HepG2 (cell line): ENCODE results near the gene MEGF6. TPM values are rescaled to one million over a fixed set of nuclear protein-coding genes. Genes with fewer than 3 reads are reported as not detected.

Experiments
- ARID3A ChIP-seq: IDR thresholded peaks from 2 replicates; pipeline ENCODE4 v1.6.1; 2012; ENCODE audit warnings: low read depth, low read length, improper control_type of control experiment
- CTCF ChIP-seq: sonication (generic); formaldehyde crosslinking; IDR thresholded peaks from 2 replicates; pipeline ENCODE4 v1.5.0; 2020; ENCODE audit warnings: mild to moderate bottlenecking, missing genetic modification reagents, moderate library complexity
- MAX ChIP-seq: IDR thresholded peaks from 2 replicates; pipeline ENCODE4 v1.6.1; 2012; ENCODE audit warnings: inconsistent platforms
- MEF2D ChIP-seq: sonication (generic); formaldehyde crosslinking; IDR thresholded peaks from 2 replicates; pipeline ENCODE4 v1.5.1; 2020; ENCODE audit warnings: mild to moderate bottlenecking, missing genetic modification reagents
- NFKB2 ChIP-seq: sonication (generic); formaldehyde crosslinking; IDR thresholded peaks from 2 replicates; pipeline ENCODE4 v1.4.0; 2020; ENCODE audit warnings: missing genetic modification reagents, borderline replicate concordance
- NKX3-1 ChIP-seq: sonication (generic); formaldehyde crosslinking; IDR thresholded peaks from 2 replicates; pipeline ENCODE4 v1.5.0; 2020; ENCODE audit warnings: missing genetic modification reagents
- NR0B2 ChIP-seq: sonication (generic); formaldehyde crosslinking; IDR thresholded peaks from 2 replicates; pipeline ENCODE4 v1.4.0; 2020; ENCODE audit warnings: mild to moderate bottlenecking, missing genetic modification reagents
- POGZ ChIP-seq: sonication (generic); formaldehyde crosslinking; IDR thresholded peaks from 2 replicates; pipeline ENCODE4 v1.4.0; 2020; ENCODE audit warnings: mild to moderate bottlenecking, missing genetic modification reagents
- POLR2G ChIP-seq: fragments of 200-400 bp; formaldehyde crosslinking; IDR thresholded peaks from 2 replicates; pipeline ENCODE4 v1.6.1; 2018; ENCODE audit warnings: mild to moderate bottlenecking, low read depth, low read length, moderate library complexity
- RBFOX2 ChIP-seq: fragments of 200-400 bp; formaldehyde crosslinking; IDR thresholded peaks from 2 replicates; pipeline ENCODE4 v1.6.1; 2017; ENCODE audit warnings: low read depth, mild to moderate bottlenecking, low read length
- RBM39 ChIP-seq: fragments of 200-400 bp; formaldehyde crosslinking; IDR thresholded peaks from one replicate; pipeline ENCODE4 v1.6.1; 2018; ENCODE audit warnings: antibody characterized with exemption, mild to moderate bottlenecking, low read depth, low read length; ENCODE audit not compliant: poor library complexity, severe bottlenecking
- REPIN1 ChIP-seq: sonication (generic); formaldehyde crosslinking; IDR thresholded peaks from 2 replicates; pipeline ENCODE4 v1.8.0; 2022; ENCODE audit warnings: missing genetic modification reagents, low read depth, mild to moderate bottlenecking, borderline replicate concordance
- SNRNP70 ChIP-seq: fragments of 200-400 bp; formaldehyde crosslinking; IDR thresholded peaks from 2 replicates; pipeline ENCODE4 v1.6.1; 2017; ENCODE audit warnings: mild to moderate bottlenecking, low read depth, low read length, moderate library complexity
- TERF1 ChIP-seq: sonication (generic); formaldehyde crosslinking; IDR thresholded peaks from 2 replicates; pipeline ENCODE4 v1.8.0; 2022; ENCODE audit warnings: mild to moderate bottlenecking, missing genetic modification reagents, moderate library complexity
- ZNF17 ChIP-seq: sonication (generic); formaldehyde crosslinking; IDR thresholded peaks from 2 replicates; pipeline ENCODE4 v1.5.0; 2020; ENCODE audit warnings: mild to moderate bottlenecking, missing genetic modification reagents
- ZNF629 ChIP-seq: sonication (generic); formaldehyde crosslinking; conservative IDR thresholded peaks from 2 replicates; pipeline ENCODE4 v1.5.0; 2020; ENCODE audit warnings: missing genetic modification reagents
- ZNF773 ChIP-seq: sonication (generic); formaldehyde crosslinking; IDR thresholded peaks from 2 replicates; pipeline ENCODE4 v1.4.0; 2020; ENCODE audit warnings: missing genetic modification reagents, borderline replicate concordance
- ZNF83 ChIP-seq: sonication (generic); formaldehyde crosslinking; IDR thresholded peaks from 2 replicates; pipeline ENCODE4 v1.4.0; 2020; ENCODE audit warnings: missing genetic modification reagents, mild to moderate bottlenecking, borderline replicate concordance
- polyA plus RNA-seq, 8 experiments: library from polyadenylated mRNA; depleted of rRNA in 3 of 8; stranded (reverse) in 7 of 8; unstranded in 1 of 8; fragments of >200 nt; fragmentation: Illumina TruSeq in 4 of 8; extraction: Trizol in 4 of 8; gene quantifications; 2 replicates each; pipeline versions ENCODE4 v1.2.1 to v1.2.3, GENCODE V29; 2011 to 2016; ENCODE audit warnings: low read depth in 4 of 8, missing spikeins in 1 of 8, mixed read lengths in 1 of 8; ENCODE audit not compliant: insufficient read depth in 1 of 8
- total RNA-seq, 5 experiments: library from RNA; depleted of rRNA; stranded (reverse); fragments of >200 nt; fragmentation: Illumina TruSeq; extraction: Trizol; gene quantifications; 2 replicates each; pipeline ENCODE4 v1.2.3, GENCODE V29; 2016; ENCODE audit warnings: low read depth in 1 of 5
- TF ChIP-seq, protein P1 (sequence below): sonication (generic); formaldehyde crosslinking; IDR thresholded peaks from 2 replicates; pipeline ENCODE4 v1.4.0; 2020; ENCODE audit warnings: missing genetic modification reagents
- TF ChIP-seq, protein P2 (sequence below): sonication (generic); formaldehyde crosslinking; IDR thresholded peaks from 2 replicates; pipeline ENCODE4 v1.4.0; 2020; ENCODE audit warnings: missing genetic modification reagents

The MEGF6 gene
- total and polyA plus RNA-seq, 2 of the 13 experiments (the other 11 are each of a cell fraction or from before 2014, with no cell fraction given) = 1.9 TPM

GRCh38 chr1:3453891-3454810, 157.2 kb downstream of the MEGF6 start, which contains the start of gene ARHGEF16 (continued):
- no peak for TF ChIP-seq MAX
- TF ChIP-seq RBM39 = no peak
- TF ChIP-seq RBFOX2 = peak; percentile 84
- peak; percentile 60; the same call in 1 of the 2 replicates for TF ChIP-seq REPIN1 (CRISPR knock-in tag)
- no peak for TF ChIP-seq MEF2D (CRISPR knock-in tag)
- peak; percentile 73 for TF ChIP-seq CTCF
- TF ChIP-seq ZNF629 (CRISPR knock-in tag) = peak; percentile 80
- TF ChIP-seq NFKB2 (CRISPR knock-in tag) = peak; percentile 68; the same call in 1 of the 2 replicates
- TF ChIP-seq POLR2G = peak; percentile 56
- no peak for TF ChIP-seq ARID3A
- peak; percentile 54; the same call in 1 of the 2 replicates for TF ChIP-seq NKX3-1 (CRISPR knock-in tag)
- TF ChIP-seq TERF1 (CRISPR knock-in tag) = peak; percentile 79; the same call in 1 of the 2 replicates
- TF ChIP-seq SNRNP70 = no peak
- TF ChIP-seq ZNF773 (CRISPR knock-in tag) = no peak
- 0 out of 2 replicates have a peak, but pooled peaks have one; percentile 68 for TF ChIP-seq NR0B2 (CRISPR knock-in tag)
- no peak for TF ChIP-seq ZNF17 (CRISPR knock-in tag)
- TF ChIP-seq ZNF83 (CRISPR knock-in tag) = peak; percentile 68; the same call in 1 of the 2 replicates
- TF ChIP-seq POGZ (CRISPR knock-in tag) = no peak
- TF ChIP-seq, protein P1, sequence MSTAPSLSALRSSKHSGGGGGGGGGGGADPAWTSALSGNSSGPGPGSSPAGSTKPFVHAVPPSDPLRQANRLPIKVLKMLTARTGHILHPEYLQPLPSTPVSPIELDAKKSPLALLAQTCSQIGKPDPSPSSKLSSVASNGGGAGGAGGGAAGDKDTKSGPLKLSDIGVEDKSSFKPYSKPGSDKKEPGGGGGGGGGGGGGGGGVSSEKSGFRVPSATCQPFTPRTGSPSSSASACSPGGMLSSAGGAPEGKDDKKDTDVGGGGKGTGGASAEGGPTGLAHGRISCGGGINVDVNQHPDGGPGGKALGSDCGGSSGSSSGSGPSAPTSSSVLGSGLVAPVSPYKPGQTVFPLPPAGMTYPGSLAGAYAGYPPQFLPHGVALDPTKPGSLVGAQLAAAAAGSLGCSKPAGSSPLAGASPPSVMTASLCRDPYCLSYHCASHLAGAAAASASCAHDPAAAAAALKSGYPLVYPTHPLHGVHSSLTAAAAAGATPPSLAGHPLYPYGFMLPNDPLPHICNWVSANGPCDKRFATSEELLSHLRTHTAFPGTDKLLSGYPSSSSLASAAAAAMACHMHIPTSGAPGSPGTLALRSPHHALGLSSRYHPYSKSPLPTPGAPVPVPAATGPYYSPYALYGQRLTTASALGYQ = 0 out of 2 replicates have a peak, but pooled peaks have one; percentile 20
- TF ChIP-seq, protein P2, sequence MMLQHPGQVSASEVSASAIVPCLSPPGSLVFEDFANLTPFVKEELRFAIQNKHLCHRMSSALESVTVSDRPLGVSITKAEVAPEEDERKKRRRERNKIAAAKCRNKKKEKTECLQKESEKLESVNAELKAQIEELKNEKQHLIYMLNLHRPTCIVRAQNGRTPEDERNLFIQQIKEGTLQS (CRISPR knock-in tag) = no peak; the same call in 1 of the 2 replicates
